LNCaP clone FGC (cell line): ENCODE data around the gene FUT3.

Experiments
- DNase-seq: peaks from one replicate; pipeline ENCODE4 v3.0.0-alpha.2; 2011; ENCODE audit warnings: low read depth
- H3K4me3 ChIP-seq: 2 replicates; pipeline ENCODE4 v1.5.1; 2011; ENCODE audit warnings: mild to moderate bottlenecking, low read depth, low read length, control low read depth
- CTCF ChIP-seq: IDR thresholded peaks from 2 replicates; pipeline ENCODE4 v1.5.1; 2012; ENCODE audit warnings: mild to moderate bottlenecking; ENCODE audit not compliant: control insufficient read depth, insufficient read depth; ENCODE audit errors: extremely low read depth

The FUT3 gene

DNA sequence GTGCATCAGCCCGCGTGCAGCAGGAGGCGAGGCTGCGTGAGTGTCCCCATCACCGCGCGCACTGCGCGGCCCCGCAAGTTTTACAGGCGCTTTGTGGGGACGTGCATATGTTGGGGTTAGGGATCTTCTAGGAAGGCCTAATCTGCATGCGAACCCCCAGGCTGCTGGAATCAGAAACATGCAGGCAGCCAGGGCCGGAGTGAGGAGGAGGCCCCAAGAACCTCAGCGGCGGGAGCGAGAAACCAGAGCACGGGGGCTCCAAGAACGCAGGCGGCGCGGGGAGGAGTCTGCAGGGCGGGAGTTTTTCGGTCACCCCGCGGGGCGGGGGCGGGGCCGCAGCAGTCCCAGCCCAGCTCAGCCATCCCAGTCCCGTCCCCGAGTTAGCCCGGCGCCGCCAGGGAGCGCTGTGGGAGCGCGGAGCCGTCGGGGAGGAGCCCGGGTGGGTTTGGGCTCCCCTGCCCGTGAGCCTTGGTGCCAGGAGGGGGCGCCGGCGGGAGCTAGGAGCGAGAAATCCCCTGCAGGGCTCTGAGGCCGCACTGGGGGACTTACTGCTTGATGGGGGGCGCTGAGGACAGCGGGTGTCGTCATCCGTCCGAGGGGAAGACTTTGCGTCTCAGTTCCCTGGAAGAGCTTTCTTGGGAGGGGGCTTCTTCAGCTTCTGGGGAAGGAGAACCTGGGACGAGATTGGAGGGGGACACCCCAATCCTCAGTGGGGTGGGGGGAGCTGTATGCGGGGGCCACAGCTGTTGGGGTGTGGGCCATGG, 47.3 kb downstream of the FUT3 start:
- H3K4me3 ChIP-seq = peak overlapping the region; percentile 46
- TF ChIP-seq CTCF = peak; percentile 98
- DNase-seq = peak; percentile 30

- no peak for TF ChIP-seq CTCF
- peak overlapping the region; percentile 46 for H3K4me3 ChIP-seq
- no peak for DNase-seq
These were observed 47.9 kb downstream of the FUT3 start for GRCh38 chr19:5803441-5803751.

GRCh38 chr19:5801796-5802619, 49.2 kb downstream of the FUT3 start:
- no peak for TF ChIP-seq CTCF
- no peak overlapping the region for H3K4me3 ChIP-seq
- DNase-seq = no peak

DNA sequence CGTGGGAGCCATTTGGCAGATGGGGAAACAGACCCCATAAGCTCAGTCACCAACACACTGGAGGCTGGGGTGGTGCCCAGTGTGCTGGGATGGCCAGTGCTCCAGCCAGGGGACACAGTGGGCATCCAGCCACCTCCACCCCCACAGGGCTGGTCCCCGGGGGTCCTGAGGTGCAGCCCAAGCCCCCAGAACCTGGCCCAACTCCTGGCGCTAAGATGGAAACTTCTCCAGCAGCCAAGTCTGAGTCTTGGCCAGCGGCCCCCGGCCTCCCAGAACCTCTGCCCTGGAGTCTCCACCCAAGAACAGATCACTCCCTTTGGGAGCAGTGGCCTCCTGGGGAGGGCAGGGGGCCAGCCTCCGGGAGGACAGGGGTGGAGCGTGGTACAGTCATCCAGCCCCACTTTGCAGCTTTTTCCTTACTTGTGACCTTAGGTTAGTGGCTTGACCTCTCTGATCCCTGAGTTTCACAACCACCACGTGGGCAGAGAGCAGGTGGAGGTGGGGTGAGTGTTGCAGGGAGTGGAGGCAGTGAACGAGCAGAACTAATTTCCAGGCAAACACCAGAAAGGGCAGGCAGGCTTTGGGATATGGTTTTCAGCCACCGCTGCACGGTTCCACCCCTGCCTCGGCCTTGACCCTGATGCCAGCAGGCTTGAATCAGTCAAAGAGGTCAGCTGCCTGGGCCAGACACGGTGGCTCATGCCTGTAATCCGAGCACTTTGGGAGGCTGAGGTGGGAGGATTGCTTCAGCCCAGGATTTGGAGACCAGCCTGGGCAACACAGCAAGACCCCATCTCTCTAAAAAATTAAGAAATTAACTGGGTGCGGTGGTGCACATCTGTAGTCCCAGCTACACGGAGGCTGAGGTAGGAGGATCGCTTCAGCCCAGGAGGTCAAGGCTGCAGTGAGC, 50.6 kb downstream of the FUT3 start:
- no peak for DNase-seq
- TF ChIP-seq CTCF = no peak
- no peak overlapping the region for H3K4me3 ChIP-seq

DNA sequence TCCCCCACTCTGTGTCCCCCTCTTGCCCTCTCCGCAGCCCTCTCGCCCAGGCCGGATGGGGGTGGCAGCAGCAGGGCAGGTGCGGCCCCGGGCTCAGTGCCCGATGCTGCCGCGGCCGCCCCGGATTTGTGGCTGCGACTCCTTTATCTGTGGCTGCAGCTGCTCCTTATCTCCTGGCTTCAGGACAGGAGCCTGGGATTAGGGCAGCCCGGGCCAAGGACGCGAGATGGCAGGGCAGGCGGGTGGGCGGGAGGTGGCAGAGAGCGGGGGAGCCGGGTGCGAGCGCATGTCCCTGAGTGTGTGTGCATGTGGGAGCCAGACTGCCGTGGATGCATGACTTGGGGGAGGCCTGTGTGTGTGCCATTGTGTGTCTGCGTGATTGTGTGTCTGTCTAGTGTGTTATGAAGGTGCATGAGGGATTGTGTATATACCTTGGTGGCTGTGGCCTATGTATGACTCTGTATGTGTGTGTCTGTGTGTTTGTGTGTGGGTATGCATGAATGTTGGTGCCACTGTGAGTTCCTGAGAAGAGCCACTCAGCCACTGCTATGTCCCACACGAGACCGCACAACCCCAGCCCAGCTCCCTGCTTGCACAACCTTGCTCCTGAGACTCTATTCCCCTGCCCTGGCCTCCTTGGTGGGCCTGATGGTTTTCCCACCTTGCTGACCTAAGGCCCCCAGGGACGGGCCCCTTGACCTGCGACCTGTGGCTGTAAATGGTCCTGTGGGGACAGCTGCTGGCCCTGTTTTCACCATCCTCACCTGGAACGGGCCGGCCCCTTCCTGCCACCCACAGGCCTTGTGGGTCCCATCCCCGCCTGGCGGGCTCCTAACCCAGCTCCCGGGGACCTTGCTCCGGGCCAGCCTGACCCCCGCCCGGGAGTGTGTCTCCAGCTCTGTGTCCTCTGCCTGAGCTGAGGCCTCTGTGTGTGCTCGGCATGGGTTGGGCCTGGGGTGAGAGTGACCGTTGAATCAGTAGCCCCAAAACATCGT, 51.7 kb downstream of the FUT3 start:
- no peak overlapping the region for H3K4me3 ChIP-seq
- TF ChIP-seq CTCF = no peak
- DNase-seq = no peak

GRCh38 chr19:5798244-5798643, 53.0 kb downstream of the FUT3 start:
- H3K4me3 ChIP-seq = no peak overlapping the region
- no peak for DNase-seq
- no peak for TF ChIP-seq CTCF
